MM.1S (cell line): ENCODE measurements around the gene TMC1.

Experiments used
- DNase-seq: peaks from one replicate; pipeline ENCODE4 v3.0.0-alpha.2; 2015
- H2AFZ ChIP-seq: fragments of 300-600 bp; sonication (generic); 2 replicates; pipeline ENCODE4 v1.6.0; 2016; ENCODE audit warnings: antibody characterized with exemption, low read length
- H3F3A ChIP-seq: fragments of 300-600 bp; sonication (generic); 2 replicates; pipeline ENCODE4 v1.6.1; 2016; ENCODE audit warnings: mild to moderate bottlenecking, antibody characterized with exemption, low read length, moderate library complexity, mixed read lengths; ENCODE audit not compliant: insufficient read depth
- H3K27ac ChIP-seq: fragments of 300-600 bp; sonication (generic); 2 replicates; pipeline ENCODE4 v1.5.1; 2016; ENCODE audit warnings: mild to moderate bottlenecking, low read length
- H3K27me3 ChIP-seq: fragments of 300-600 bp; sonication (generic); replicated peaks from 2 replicates; pipeline ENCODE4 v1.6.0; 2016; ENCODE audit warnings: low read length; ENCODE audit not compliant: insufficient read depth
- H3K36me3 ChIP-seq: fragments of 300-600 bp; sonication (generic); replicated peaks from 2 replicates; pipeline ENCODE4 v1.6.1; 2016; ENCODE audit warnings: mild to moderate bottlenecking, low read length, mixed read lengths; ENCODE audit not compliant: insufficient read depth
- H3K4me1 ChIP-seq: fragments of 300-600 bp; sonication (generic); 2 replicates; pipeline ENCODE4 v1.6.1; 2016; ENCODE audit warnings: low read length, mixed read lengths
- H3K4me2 ChIP-seq: fragments of 300-600 bp; sonication (generic); 2 replicates; pipeline ENCODE4 v1.6.0; 2016; ENCODE audit warnings: low read depth, low read length
- H3K4me3 ChIP-seq: fragments of 300-600 bp; sonication (generic); 2 replicates; pipeline ENCODE4 v1.5.1; 2016; ENCODE audit warnings: low read length, mixed read lengths
- H3K79me2 ChIP-seq: fragments of 300-600 bp; sonication (generic); 2 replicates; pipeline ENCODE4 v1.6.1; 2016; ENCODE audit warnings: mixed run types, low read length, mixed read lengths
- H3K9ac ChIP-seq: fragments of 300-600 bp; sonication (generic); 2 replicates; pipeline ENCODE4 v1.6.1; 2016; ENCODE audit warnings: low read length, mixed read lengths
- H3K9me2 ChIP-seq: fragments of 300-600 bp; sonication (generic); replicated peaks from 2 replicates; pipeline ENCODE4 v1.6.1; 2016; ENCODE audit warnings: mild to moderate bottlenecking, low read length, mixed read lengths; ENCODE audit not compliant: insufficient read depth
- H3K9me3 ChIP-seq: fragments of 300-600 bp; sonication (generic); replicated peaks from 2 replicates; pipeline ENCODE4 v1.6.1; 2016; ENCODE audit warnings: mild to moderate bottlenecking, low read length, mixed read lengths; ENCODE audit not compliant: insufficient read depth
- H4K20me1 ChIP-seq: fragments of 300-600 bp; sonication (generic); 2 replicates; pipeline ENCODE4 v1.6.1; 2016; ENCODE audit warnings: mild to moderate bottlenecking, low read length, moderate library complexity, mixed read lengths; ENCODE audit not compliant: insufficient read depth
- CTCF ChIP-seq: fragments of 300-600 bp; sonication (generic); IDR thresholded peaks from 2 replicates; pipeline ENCODE4 v1.5.1; 2016; ENCODE audit warnings: antibody characterized with exemption, low read length, mixed read lengths
- EZH2 ChIP-seq: fragments of 300-600 bp; sonication (generic); optimal IDR thresholded peaks from 2 replicates; pipeline ENCODE3; 2017; ENCODE audit warnings: low read depth, mild to moderate bottlenecking, antibody characterized with exemption, low read length, mixed read lengths
- EZH2phosphoT487 ChIP-seq: fragments of 300-600 bp; sonication (generic); IDR thresholded peaks from 2 replicates; pipeline ENCODE4 v1.6.1; 2018; ENCODE audit warnings: antibody characterized with exemption, low read length

The TMC1 gene

DNA sequence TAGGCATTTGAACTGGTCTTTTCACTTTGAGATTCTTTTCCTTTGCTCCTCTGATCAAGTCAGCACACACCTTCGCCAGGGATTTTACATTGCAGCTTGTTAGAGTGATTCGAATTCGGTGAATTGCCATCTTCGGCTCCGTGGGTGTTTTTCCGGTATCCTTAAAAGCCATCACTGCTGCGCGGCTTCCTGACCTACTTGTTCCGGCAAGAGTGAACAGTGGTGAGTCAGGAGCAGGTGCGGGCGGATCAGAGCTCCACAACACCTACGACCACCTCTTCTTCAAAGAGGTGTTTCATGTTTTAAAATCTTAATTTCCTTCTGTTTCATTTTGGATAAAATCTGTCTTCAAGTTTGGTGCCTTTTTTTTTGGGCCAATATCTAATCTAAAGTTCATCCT is 134.6 kb downstream of the TMC1 start:
- TF ChIP-seq EZH2 (no peak), EZH2phosphoT487 (no peak), CTCF (no peak)
- no peaks in the 10 kb centered on the region for H3K9me2 ChIP-seq
- H3K4me1 ChIP-seq = no peaks in the 10 kb centered on the region
- no peak overlapping the region for H3K4me3 ChIP-seq
- no peaks in the 10 kb centered on the region for H3F3A ChIP-seq
- H3K27ac ChIP-seq = no peak overlapping the region
- no peaks in the 10 kb centered on the region for H3K9me3 ChIP-seq
- no peaks in the 10 kb centered on the region for H3K79me2 ChIP-seq
- H3K36me3 ChIP-seq = no peaks in the 10 kb centered on the region
- no peaks in the 10 kb centered on the region for H4K20me1 ChIP-seq
- no peak overlapping the region for H2AFZ ChIP-seq
- H3K4me2 ChIP-seq = no peak overlapping the region
- H3K9ac ChIP-seq = no peak overlapping the region
- no peak for DNase-seq
- H3K27me3 ChIP-seq = no peaks in the 10 kb centered on the region

- no peaks in the 10 kb centered on the region for H3F3A ChIP-seq
- no peaks in the 10 kb centered on the region for H3K9me2 ChIP-seq
- H3K27ac ChIP-seq = no peak overlapping the region
- no peak overlapping the region for H3K4me3 ChIP-seq
- no peaks in the 10 kb centered on the region for H4K20me1 ChIP-seq
- DNase-seq = no peak
- H3K4me2 ChIP-seq = no peak overlapping the region
- H3K79me2 ChIP-seq = no peaks in the 10 kb centered on the region
- H3K9me3 ChIP-seq = no peaks in the 10 kb centered on the region
- H3K9ac ChIP-seq = no peak overlapping the region
- no peaks in the 10 kb centered on the region for H3K4me1 ChIP-seq
- H2AFZ ChIP-seq = 0 out of 2 replicates have a peak overlapping the region, but pooled peaks have one; percentile 44
- H3K36me3 ChIP-seq = no peaks in the 10 kb centered on the region
- TF ChIP-seq EZH2 = no peak
- TF ChIP-seq EZH2phosphoT487 = no peak
- no peak for TF ChIP-seq CTCF
- H3K27me3 ChIP-seq = no peaks in the 10 kb centered on the region
These were observed 135.6 kb downstream of the TMC1 start for GRCh38 chr9:72657023-72657422.

DNA sequence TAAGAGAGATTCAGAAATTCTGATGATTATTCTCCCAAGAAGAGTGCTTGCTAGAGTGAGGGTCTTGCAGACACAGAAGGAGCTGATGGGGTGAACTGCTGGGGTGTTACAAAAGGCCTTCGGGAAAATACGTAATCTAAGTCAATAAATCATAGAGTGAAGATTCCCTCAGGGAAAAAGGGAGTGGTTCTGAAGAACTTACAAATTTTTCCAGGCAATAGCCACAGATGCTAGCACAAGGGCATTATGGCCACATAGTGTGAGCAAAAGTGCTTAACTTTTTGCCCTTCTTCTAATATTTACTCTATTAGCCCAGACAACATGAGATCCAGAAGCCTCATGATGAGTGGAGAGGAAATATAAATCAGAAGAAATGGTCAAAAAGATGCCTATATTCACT is 137.3 kb downstream of the TMC1 start:
- H2AFZ ChIP-seq = no peak overlapping the region
- no peaks in the 10 kb centered on the region for H3F3A ChIP-seq
- H3K27me3 ChIP-seq = no peaks in the 10 kb centered on the region
- H3K9ac ChIP-seq = no peak overlapping the region
- no peaks in the 10 kb centered on the region for H3K9me2 ChIP-seq
- no peaks in the 10 kb centered on the region for H4K20me1 ChIP-seq
- H3K79me2 ChIP-seq = no peaks in the 10 kb centered on the region
- no peak overlapping the region for H3K4me3 ChIP-seq
- H3K4me2 ChIP-seq = no peak overlapping the region
- no peak for DNase-seq
- H3K9me3 ChIP-seq = no peaks in the 10 kb centered on the region
- TF ChIP-seq CTCF = no peak
- no peak for TF ChIP-seq EZH2phosphoT487
- no peak for TF ChIP-seq EZH2
- no peaks in the 10 kb centered on the region for H3K4me1 ChIP-seq
- no peak overlapping the region for H3K27ac ChIP-seq
- no peaks in the 10 kb centered on the region for H3K36me3 ChIP-seq
